DND-41 (cell line): Measurements from ENCODE around the gene PUSL1.

Experiments
- ATAC-seq: fragments of 200-7000 bp; cut with Tn5 transposase; 3 replicates; pipeline ENCODE4 v1.9.1; 2021; ENCODE audit warnings: low read depth; ENCODE audit not compliant: insufficient read depth
- DNase-seq: peaks from one replicate; pipeline ENCODE4 v3.0.0-alpha.2; 2020
- H2AFZ ChIP-seq: 2 replicates; pipeline ENCODE4 v1.6.0; 2012; ENCODE audit warnings: low read depth, low read length
- H3K27ac ChIP-seq: 2 replicates; pipeline ENCODE4 v1.5.1; 2012; ENCODE audit warnings: low read length, inconsistent platforms
- H3K27me3 ChIP-seq: fragments of 200-600 bp; sonication (generic); 2 replicates; pipeline ENCODE4 v1.6.0; 2012; ENCODE audit warnings: low read length, mild to moderate bottlenecking, inconsistent platforms; ENCODE audit not compliant: insufficient read depth, poor library complexity
- H3K36me3 ChIP-seq: 2 replicates; pipeline ENCODE4 v1.5.1; 2012; ENCODE audit warnings: low read length, inconsistent platforms; ENCODE audit not compliant: insufficient read depth
- H3K4me1 ChIP-seq: 2 replicates; pipeline ENCODE4 v1.5.1; 2012; ENCODE audit warnings: mild to moderate bottlenecking, low read length; ENCODE audit not compliant: insufficient read depth
- H3K4me2 ChIP-seq: 2 replicates; pipeline ENCODE4 v1.6.0; 2012; ENCODE audit warnings: mild to moderate bottlenecking, moderate library complexity, low read length, inconsistent platforms; ENCODE audit not compliant: insufficient read depth
- H3K4me3 ChIP-seq, 2 experiments: fragments of 200-600 bp in 1 of 2; shearing (Covaris generic) in 1 of 2; 2 replicates each; pipeline ENCODE4 v1.5.1; 2012 to 2016; ENCODE audit warnings: inconsistent platforms in 2 of 2, low read length in 2 of 2, mild to moderate bottlenecking in 2 of 2, low read depth in 1 of 2, moderate library complexity in 1 of 2
- H3K79me2 ChIP-seq: 2 replicates; pipeline ENCODE4 v1.6.0; 2012; ENCODE audit warnings: low read length, inconsistent platforms; ENCODE audit not compliant: insufficient read depth
- H3K9ac ChIP-seq: 2 replicates; pipeline ENCODE4 v1.6.0; 2012; ENCODE audit warnings: low read depth, mild to moderate bottlenecking, inconsistent platforms, low read length, moderate library complexity
- H3K9me3 ChIP-seq: 2 replicates; pipeline ENCODE4 v1.5.1; 2012; ENCODE audit warnings: low read length, moderate library complexity, mild to moderate bottlenecking, inconsistent platforms; ENCODE audit not compliant: insufficient read depth, severe bottlenecking
- H4K20me1 ChIP-seq: 2 replicates; pipeline ENCODE4 v1.6.0; 2012; ENCODE audit warnings: low read length; ENCODE audit not compliant: insufficient read depth
- EZH2 ChIP-seq: IDR thresholded peaks from 3 replicates; pipeline ENCODE4 v1.6.1; 2012; ENCODE audit warnings: borderline replicate concordance, low read depth, mild to moderate bottlenecking, moderate library complexity, low read length, inconsistent platforms; ENCODE audit not compliant: severe bottlenecking
- TF ChIP-seq, protein P1 (sequence below): IDR thresholded peaks from 2 replicates; pipeline ENCODE4 v1.5.1; 2012; ENCODE audit warnings: borderline replicate concordance, low read length, moderate library complexity, mild to moderate bottlenecking; ENCODE audit not compliant: poor library complexity, severe bottlenecking; ENCODE audit errors: extremely low read depth

PUSL1 gene

DNA sequence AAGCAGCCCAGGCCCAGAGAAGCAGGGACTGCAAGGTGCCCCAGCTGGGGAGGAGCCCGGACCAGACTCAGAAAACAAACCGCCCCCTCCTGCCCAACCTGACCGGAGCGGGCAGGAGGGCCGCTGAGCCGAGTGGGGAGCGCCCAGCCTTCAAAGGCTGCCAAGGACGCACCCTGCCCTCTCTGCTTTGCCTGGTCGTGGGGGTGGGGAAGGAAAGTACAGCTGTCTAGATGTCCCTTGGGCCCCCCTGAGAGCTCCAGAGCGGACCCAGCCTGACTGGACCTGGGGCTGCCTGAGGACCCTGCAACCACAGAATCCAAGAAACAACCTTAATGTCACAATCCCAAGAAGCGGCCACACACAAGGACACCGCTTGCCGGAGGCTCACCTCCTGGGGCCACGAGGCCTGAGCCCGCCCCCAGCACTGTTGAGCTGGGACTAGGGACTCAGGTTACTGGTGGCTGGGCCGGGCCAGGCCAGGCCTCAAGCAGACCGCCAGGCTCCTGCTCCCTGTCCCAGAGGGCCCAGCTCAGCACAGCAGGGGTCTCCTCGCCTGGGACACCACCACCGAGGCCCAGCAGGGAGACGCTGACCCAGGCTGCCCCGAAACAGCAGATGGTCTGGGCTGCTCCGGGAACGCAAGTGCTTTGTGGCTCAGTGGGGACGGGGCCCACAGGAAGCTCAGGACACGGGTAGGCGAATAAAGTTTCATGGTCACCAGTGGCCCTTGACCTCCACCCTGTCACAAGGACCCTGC is 39.4 kb downstream of the PUSL1 start:
- TF ChIP-seq EZH2, result no peak
- TF ChIP-seq, protein P1, sequence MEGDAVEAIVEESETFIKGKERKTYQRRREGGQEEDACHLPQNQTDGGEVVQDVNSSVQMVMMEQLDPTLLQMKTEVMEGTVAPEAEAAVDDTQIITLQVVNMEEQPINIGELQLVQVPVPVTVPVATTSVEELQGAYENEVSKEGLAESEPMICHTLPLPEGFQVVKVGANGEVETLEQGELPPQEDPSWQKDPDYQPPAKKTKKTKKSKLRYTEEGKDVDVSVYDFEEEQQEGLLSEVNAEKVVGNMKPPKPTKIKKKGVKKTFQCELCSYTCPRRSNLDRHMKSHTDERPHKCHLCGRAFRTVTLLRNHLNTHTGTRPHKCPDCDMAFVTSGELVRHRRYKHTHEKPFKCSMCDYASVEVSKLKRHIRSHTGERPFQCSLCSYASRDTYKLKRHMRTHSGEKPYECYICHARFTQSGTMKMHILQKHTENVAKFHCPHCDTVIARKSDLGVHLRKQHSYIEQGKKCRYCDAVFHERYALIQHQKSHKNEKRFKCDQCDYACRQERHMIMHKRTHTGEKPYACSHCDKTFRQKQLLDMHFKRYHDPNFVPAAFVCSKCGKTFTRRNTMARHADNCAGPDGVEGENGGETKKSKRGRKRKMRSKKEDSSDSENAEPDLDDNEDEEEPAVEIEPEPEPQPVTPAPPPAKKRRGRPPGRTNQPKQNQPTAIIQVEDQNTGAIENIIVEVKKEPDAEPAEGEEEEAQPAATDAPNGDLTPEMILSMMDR, result no peak
- Histone ChIP-seq H3K9me3 (no peaks in the 10 kb centered on the region), H3K27ac (peak overlapping the region; percentile 52; the same call in 1 of the 2 replicates), H3K79me2 (peaks cover 53% of the 10 kb centered on the region), H3K4me1 (peaks cover 33% of the 10 kb centered on the region), H2AFZ (no peak overlapping the region), H4K20me1 (peaks cover 71% of the 10 kb centered on the region), H3K36me3 (no peaks in the 10 kb centered on the region; the same call in none of the 2 replicates), H3K4me2 (peak overlapping the region; percentile 84), H3K4me3 (peak overlapping the region; percentile 75 to 96; a peak in 3 of 4 replicates), H3K9ac (peak overlapping the region; percentile 82), H3K27me3 (no peaks in the 10 kb centered on the region)
- no peak for DNase-seq
- ATAC-seq, result no peak

DNA sequence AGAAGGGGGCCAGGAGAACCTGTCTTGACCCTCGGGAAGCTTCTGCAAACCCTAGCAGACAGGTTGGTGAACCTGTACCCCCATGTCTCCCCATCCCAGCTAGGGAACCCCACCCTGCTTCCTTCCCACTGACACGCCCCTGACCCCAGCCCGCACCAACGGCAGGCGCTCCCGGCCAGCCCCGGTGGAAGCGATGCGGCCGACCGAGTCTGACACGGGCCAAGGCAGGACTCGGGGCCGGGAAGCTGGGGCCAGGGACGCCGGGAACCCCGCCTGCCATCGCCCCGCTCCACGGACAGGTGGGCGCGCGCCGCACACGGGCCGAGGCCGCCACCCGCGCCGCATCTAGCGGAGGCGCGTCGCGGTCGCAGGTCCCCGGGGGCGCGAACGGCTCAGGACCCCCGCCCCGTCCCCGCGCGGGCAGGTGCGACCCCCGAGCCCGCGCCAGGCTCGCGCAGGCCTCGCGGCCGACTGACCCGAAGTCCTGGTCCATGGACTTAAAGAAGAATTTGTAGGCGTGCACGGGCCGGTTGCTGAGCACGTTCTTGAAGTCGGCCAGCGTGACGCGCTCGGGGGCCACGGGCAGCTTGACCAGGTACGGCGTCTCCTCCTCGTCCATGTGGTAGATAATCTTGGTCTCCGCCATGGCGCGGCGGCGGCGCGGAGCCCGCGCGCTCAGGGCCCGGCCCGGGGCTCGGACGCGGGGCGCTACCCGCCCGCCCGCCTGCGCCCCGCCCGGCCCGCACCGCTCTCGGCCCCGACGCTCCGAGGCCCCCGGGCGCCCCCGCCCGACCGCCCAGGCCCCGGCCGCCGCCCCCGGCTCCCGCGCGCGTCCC is 40.2 kb downstream of the PUSL1 start:
- DNase-seq, result no peak
- H3K4me1 ChIP-seq, result peaks cover 33% of the 10 kb centered on the region
- peak overlapping the region; percentile 82 for H3K9ac ChIP-seq
- peak overlapping the region; percentile 57 for H3K27ac ChIP-seq
- ATAC-seq, result no peak; the same call in 2 of the 3 replicates
- H2AFZ ChIP-seq, result peak overlapping the region; percentile 86
- H3K27me3 ChIP-seq, result no peaks in the 10 kb centered on the region
- peaks cover 52% of the 10 kb centered on the region for H3K79me2 ChIP-seq
- H3K9me3 ChIP-seq, result no peaks in the 10 kb centered on the region
- no peaks in the 10 kb centered on the region; the same call in none of the 2 replicates for H3K36me3 ChIP-seq
- peaks cover 67% of the 10 kb centered on the region for H4K20me1 ChIP-seq
- H3K4me2 ChIP-seq, result peak overlapping the region; percentile 84
- TF ChIP-seq, protein P1, result no peak
- TF ChIP-seq EZH2, result no peak
- peak overlapping the region; percentile 75 to 96; a peak in 3 of 4 replicates for H3K4me3 ChIP-seq

DNA sequence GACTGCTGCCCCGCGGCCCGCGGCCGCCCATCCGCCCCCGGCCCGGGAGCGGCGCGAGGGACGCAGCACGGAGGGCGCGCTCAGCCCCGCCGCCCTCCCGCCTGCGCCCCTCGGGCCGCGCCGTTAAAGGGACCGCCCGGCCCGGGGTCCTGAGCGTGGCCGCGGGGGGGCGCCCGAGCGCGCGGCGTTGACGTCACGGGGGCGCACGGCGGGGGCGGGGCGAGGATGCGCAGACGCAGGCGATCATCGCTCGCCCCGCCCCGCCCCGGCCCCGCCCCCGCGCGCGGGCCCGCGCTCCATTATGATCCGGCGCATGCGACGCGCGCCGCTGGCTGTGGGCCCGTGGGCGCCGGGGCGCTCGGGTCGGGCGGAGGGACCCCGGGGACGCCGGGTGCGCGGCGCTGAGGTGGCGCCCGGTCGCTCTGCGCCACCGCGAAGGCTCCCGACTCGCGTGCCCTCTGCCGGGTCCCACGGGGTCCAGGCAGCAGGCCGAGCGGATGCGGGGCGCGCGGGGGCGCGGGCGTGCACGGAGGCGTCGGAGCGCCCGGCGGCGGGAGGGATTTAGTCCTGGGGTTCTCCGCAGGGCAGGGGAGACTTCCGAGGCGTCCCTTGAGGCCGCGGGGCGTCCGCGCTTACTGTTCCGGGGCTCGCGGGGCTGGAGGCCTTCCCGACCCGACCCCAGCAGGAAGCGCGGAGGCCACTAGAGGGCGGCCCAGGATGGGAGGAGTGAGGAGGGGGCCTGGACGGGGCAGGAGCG is 41.0 kb downstream of the PUSL1 start, which contains the start of gene DVL1:
TSS of gene DVL1 (minus strand) at position 163 of the 757 bp plus-strand sequence. CDS start 353 bp downstream, outside the sequence.
- Histone ChIP-seq H3K4me3 (peak within 1 kb of the TSS; percentile 75 to 96; a peak in 3 of 4 replicates), H3K36me3 (no peaks in the 10 kb centered on the region; the same call in none of the 2 replicates), H2AFZ (peak within 1 kb of the TSS; percentile 97), H3K27ac (peak within 1 kb of the TSS; percentile 94), H3K4me1 (peaks cover 33% of the 10 kb centered on the region), H3K9ac (peak within 1 kb of the TSS; percentile 99), H3K4me2 (peak within 1 kb of the TSS; percentile 84), H3K79me2 (peaks cover 44% of the 10 kb centered on the region), H3K27me3 (no peaks in the 10 kb centered on the region), H3K9me3 (no peaks in the 10 kb centered on the region), H4K20me1 (peaks cover 64% of the 10 kb centered on the region)
- peak; percentile 69 for ATAC-seq
- TF ChIP-seq, protein P1, result peak; percentile 75
- TF ChIP-seq EZH2, result no peak
- DNase-seq, result peak; percentile 80
